GM13976 (cell line): ENCODE results near the gene SLC10A7.
A peak's percentile ranks its signal among the peaks of the same experiment; 100 is the strongest.

Experiments used
- DNase-seq: peaks from one replicate; pipeline ENCODE4 v3.0.0; 2012; ENCODE audit warnings: low spot score
- in situ Hi-C: fragments of 300-500 bp; cut with MboI; formaldehyde crosslinking; loops from one replicate; pipeline ENCODE4 v1.12.0; 2022; ENCODE audit warnings: low sequenced_read_pairs, mixed read lengths, inconsistent platforms; ENCODE audit not compliant: unreplicated experiment
- TF ChIP-seq, protein P1 (sequence below): IDR thresholded peaks from 2 replicates; pipeline ENCODE4 v1.5.1; 2012; ENCODE audit warnings: borderline replicate concordance, mild to moderate bottlenecking; ENCODE audit not compliant: insufficient read depth; ENCODE audit errors: extremely low read depth, missing control alignments, control extremely low read depth

Gene SLC10A7

GRCh38 chr4:146470604-146471003, 51.1 kb downstream of the SLC10A7 start:
- TF ChIP-seq, protein P1, sequence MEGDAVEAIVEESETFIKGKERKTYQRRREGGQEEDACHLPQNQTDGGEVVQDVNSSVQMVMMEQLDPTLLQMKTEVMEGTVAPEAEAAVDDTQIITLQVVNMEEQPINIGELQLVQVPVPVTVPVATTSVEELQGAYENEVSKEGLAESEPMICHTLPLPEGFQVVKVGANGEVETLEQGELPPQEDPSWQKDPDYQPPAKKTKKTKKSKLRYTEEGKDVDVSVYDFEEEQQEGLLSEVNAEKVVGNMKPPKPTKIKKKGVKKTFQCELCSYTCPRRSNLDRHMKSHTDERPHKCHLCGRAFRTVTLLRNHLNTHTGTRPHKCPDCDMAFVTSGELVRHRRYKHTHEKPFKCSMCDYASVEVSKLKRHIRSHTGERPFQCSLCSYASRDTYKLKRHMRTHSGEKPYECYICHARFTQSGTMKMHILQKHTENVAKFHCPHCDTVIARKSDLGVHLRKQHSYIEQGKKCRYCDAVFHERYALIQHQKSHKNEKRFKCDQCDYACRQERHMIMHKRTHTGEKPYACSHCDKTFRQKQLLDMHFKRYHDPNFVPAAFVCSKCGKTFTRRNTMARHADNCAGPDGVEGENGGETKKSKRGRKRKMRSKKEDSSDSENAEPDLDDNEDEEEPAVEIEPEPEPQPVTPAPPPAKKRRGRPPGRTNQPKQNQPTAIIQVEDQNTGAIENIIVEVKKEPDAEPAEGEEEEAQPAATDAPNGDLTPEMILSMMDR: no peak
- no peak for DNase-seq
- in situ Hi-C loops: no loop called here

DNA sequence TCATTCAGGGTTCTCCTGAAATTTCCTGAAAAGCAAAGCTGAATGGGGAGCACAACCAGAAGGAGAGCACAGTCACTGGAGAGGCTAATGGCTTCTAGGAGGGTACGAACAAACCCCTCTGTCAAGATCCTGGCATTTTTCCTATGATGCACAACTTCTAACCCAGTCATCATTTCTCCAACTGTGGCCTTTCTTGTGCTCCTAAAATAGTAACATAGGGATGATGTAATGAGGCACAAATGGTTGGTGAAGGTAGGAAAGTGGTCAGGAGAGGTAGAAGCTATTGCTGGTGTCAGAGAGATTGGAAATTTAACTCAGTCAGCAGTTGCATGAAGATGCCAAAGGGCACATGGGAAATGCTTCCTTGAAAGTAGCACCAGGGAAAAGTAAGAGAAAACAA, 52.7 kb downstream of the SLC10A7 start:
- in situ Hi-C loops: no loop called here
- TF ChIP-seq, protein P1: no peak
- DNase-seq: no peak

- TF ChIP-seq, protein P1: no peak
- no peak for DNase-seq
- in situ Hi-C loops: no loop called here
Observed at GRCh38 chr4:146465628-146466027, 56.1 kb downstream of the SLC10A7 start.

GRCh38 chr4:146462251-146462650, 59.5 kb downstream of the SLC10A7 start:
- in situ Hi-C loops: no loop called here
- TF ChIP-seq, protein P1: no peak
- DNase-seq: no peak

- in situ Hi-C loops: no loop called here
- DNase-seq: peak; percentile 6
- TF ChIP-seq, protein P1: no peak
Observed at GRCh38 chr4:146458594-146458993, 63.1 kb downstream of the SLC10A7 start.

- in situ Hi-C loops: no loop called here
- DNase-seq: no peak
- TF ChIP-seq, protein P1: no peak
Observed at GRCh38 chr4:146456681-146457080, 65.1 kb downstream of the SLC10A7 start.
